ENCODE measurements around the gene ANK3. TPM values are rescaled to one million over a fixed set of nuclear protein-coding genes. Genes with fewer than 3 reads are reported as not detected.

ANK3 gene
- total and polyA plus RNA-seq, 2 donors = 12.1 to 12.6 TPM

- WGBS = 95% methylated on average over 5 of the region's 5 CpGs
- no peak for DNase-seq (ENCODE audit: low read depth in 6 of 9, low spot score in 9 of 9)
- no peaks in the 10 kb centered on the region for H3K9me3 ChIP-seq (ENCODE audit: control insufficient read depth in 2 of 2, insufficient read depth in 1 of 2, low read length in 1 of 2)
- H3K4me3 ChIP-seq (ENCODE audit: low read length in 2 of 2) = no peak overlapping the region
- no peaks in the 10 kb centered on the region for H3K36me3 ChIP-seq (ENCODE audit: control insufficient read depth in 2 of 2, insufficient read depth in 2 of 2, low read length in 1 of 2)
- H3K27ac ChIP-seq (ENCODE audit: low read depth in 1 of 2, low read length in 1 of 2) = no peak overlapping the region
- H3K4me1 ChIP-seq (ENCODE audit: control insufficient read depth in 2 of 2, insufficient read depth in 2 of 2, low read length in 2 of 2) = no peaks in the 10 kb centered on the region
- H3K27me3 ChIP-seq (ENCODE audit: control insufficient read depth in 2 of 2, insufficient read depth in 1 of 2, low read length in 1 of 2) = no peaks in the 10 kb centered on the region
These were observed 385.8 kb downstream of the ANK3 start for GRCh38 chr10:60003651-60004523.

- Histone ChIP-seq H3K27ac (ENCODE audit: low read depth in 1 of 2, low read length in 1 of 2) (no peak overlapping the region), H3K4me3 (ENCODE audit: low read length in 2 of 2) (no peak overlapping the region), H3K36me3 (ENCODE audit: control insufficient read depth in 2 of 2, insufficient read depth in 2 of 2, low read length in 1 of 2) (no peaks in the 10 kb centered on the region), H3K4me1 (ENCODE audit: control insufficient read depth in 2 of 2, insufficient read depth in 2 of 2, low read length in 2 of 2) (no peaks in the 10 kb centered on the region), H3K9me3 (ENCODE audit: control insufficient read depth in 2 of 2, insufficient read depth in 1 of 2, low read length in 1 of 2) (no peaks in the 10 kb centered on the region), H3K27me3 (ENCODE audit: control insufficient read depth in 2 of 2, insufficient read depth in 1 of 2, low read length in 1 of 2) (no peaks in the 10 kb centered on the region)
- WGBS = 97% methylated on average over 3 of the region's 3 CpGs
- DNase-seq (ENCODE audit: low read depth in 6 of 9, low spot score in 9 of 9) = no peak
These were observed 388.9 kb downstream of the ANK3 start for GRCh38 chr10:60000747-60001146.

GRCh38 chr10:59997827-59998525 lies 391.7 kb downstream of the ANK3 start:
- H3K4me3 ChIP-seq (ENCODE audit: low read length in 2 of 2) = no peak overlapping the region
- H3K27me3 ChIP-seq (ENCODE audit: control insufficient read depth in 2 of 2, insufficient read depth in 1 of 2, low read length in 1 of 2) = no peaks in the 10 kb centered on the region
- H3K27ac ChIP-seq (ENCODE audit: low read depth in 1 of 2, low read length in 1 of 2) = no peak overlapping the region
- no peaks in the 10 kb centered on the region for H3K4me1 ChIP-seq (ENCODE audit: control insufficient read depth in 2 of 2, insufficient read depth in 2 of 2, low read length in 2 of 2)
- H3K36me3 ChIP-seq (ENCODE audit: control insufficient read depth in 2 of 2, insufficient read depth in 2 of 2, low read length in 1 of 2) = no peaks in the 10 kb centered on the region
- 95% methylated on average over 3 of the region's 3 CpGs for WGBS
- no peak for DNase-seq (ENCODE audit: low read depth in 6 of 9, low spot score in 9 of 9)
- H3K9me3 ChIP-seq (ENCODE audit: control insufficient read depth in 2 of 2, insufficient read depth in 1 of 2, low read length in 1 of 2) = no peaks in the 10 kb centered on the region

GRCh38 chr10:59995862-59996261 lies 393.8 kb downstream of the ANK3 start:
- no peaks in the 10 kb centered on the region for H3K27me3 ChIP-seq (ENCODE audit: control insufficient read depth in 2 of 2, insufficient read depth in 1 of 2, low read length in 1 of 2)
- H3K4me1 ChIP-seq (ENCODE audit: control insufficient read depth in 2 of 2, insufficient read depth in 2 of 2, low read length in 2 of 2) = no peaks in the 10 kb centered on the region
- H3K36me3 ChIP-seq (ENCODE audit: control insufficient read depth in 2 of 2, insufficient read depth in 2 of 2, low read length in 1 of 2) = no peaks in the 10 kb centered on the region
- no peak overlapping the region for H3K27ac ChIP-seq (ENCODE audit: low read depth in 1 of 2, low read length in 1 of 2)
- DNase-seq (ENCODE audit: low read depth in 6 of 9, low spot score in 9 of 9) = no peak
- H3K4me3 ChIP-seq (ENCODE audit: low read length in 2 of 2) = no peak overlapping the region
- H3K9me3 ChIP-seq (ENCODE audit: control insufficient read depth in 2 of 2, insufficient read depth in 1 of 2, low read length in 1 of 2) = no peaks in the 10 kb centered on the region

- no peak for DNase-seq (ENCODE audit: low read depth in 6 of 9, low spot score in 9 of 9)
- Histone ChIP-seq H3K27ac (ENCODE audit: low read depth in 1 of 2, low read length in 1 of 2) (no peak overlapping the region), H3K4me1 (ENCODE audit: control insufficient read depth in 2 of 2, insufficient read depth in 2 of 2, low read length in 2 of 2) (no peaks in the 10 kb centered on the region), H3K27me3 (ENCODE audit: control insufficient read depth in 2 of 2, insufficient read depth in 1 of 2, low read length in 1 of 2) (no peaks in the 10 kb centered on the region), H3K9me3 (ENCODE audit: control insufficient read depth in 2 of 2, insufficient read depth in 1 of 2, low read length in 1 of 2) (no peaks in the 10 kb centered on the region), H3K36me3 (ENCODE audit: control insufficient read depth in 2 of 2, insufficient read depth in 2 of 2, low read length in 1 of 2) (no peaks in the 10 kb centered on the region), H3K4me3 (ENCODE audit: low read length in 2 of 2) (no peak overlapping the region)
- WGBS = 93% methylated on average over 1 of the region's 1 CpG
These were observed 395.7 kb downstream of the ANK3 start for GRCh38 chr10:59993931-59994330.

- peak in 7 of 9 donors; percentile 2 to 47 (median 14) for DNase-seq (ENCODE audit: low read depth in 6 of 9, low spot score in 9 of 9)
- Histone ChIP-seq H3K27me3 (ENCODE audit: control insufficient read depth in 2 of 2, insufficient read depth in 1 of 2, low read length in 1 of 2) (no peaks in the 10 kb centered on the region), H3K4me1 (ENCODE audit: control insufficient read depth in 2 of 2, insufficient read depth in 2 of 2, low read length in 2 of 2) (no peaks in the 10 kb centered on the region), H3K4me3 (ENCODE audit: low read length in 2 of 2) (no peak overlapping the region), H3K9me3 (ENCODE audit: control insufficient read depth in 2 of 2, insufficient read depth in 1 of 2, low read length in 1 of 2) (no peaks in the 10 kb centered on the region), H3K36me3 (ENCODE audit: control insufficient read depth in 2 of 2, insufficient read depth in 2 of 2, low read length in 1 of 2) (no peaks in the 10 kb centered on the region), H3K27ac (ENCODE audit: low read depth in 1 of 2, low read length in 1 of 2) (no peak overlapping the region)
- 2% methylated on average over 3 of the region's 3 CpGs for WGBS
These were observed 398.0 kb downstream of the ANK3 start for GRCh38 chr10:59991661-59992060.

GRCh38 chr10:59991117-59991516 lies 398.6 kb downstream of the ANK3 start:
- Histone ChIP-seq H3K36me3 (ENCODE audit: control insufficient read depth in 2 of 2, insufficient read depth in 2 of 2, low read length in 1 of 2) (no peaks in the 10 kb centered on the region), H3K27me3 (ENCODE audit: control insufficient read depth in 2 of 2, insufficient read depth in 1 of 2, low read length in 1 of 2) (no peaks in the 10 kb centered on the region), H3K9me3 (ENCODE audit: control insufficient read depth in 2 of 2, insufficient read depth in 1 of 2, low read length in 1 of 2) (no peaks in the 10 kb centered on the region), H3K27ac (ENCODE audit: low read depth in 1 of 2, low read length in 1 of 2) (no peak overlapping the region), H3K4me1 (ENCODE audit: control insufficient read depth in 2 of 2, insufficient read depth in 2 of 2, low read length in 2 of 2) (no peaks in the 10 kb centered on the region), H3K4me3 (ENCODE audit: low read length in 2 of 2) (no peak overlapping the region)
- no peak for DNase-seq (ENCODE audit: low read depth in 6 of 9, low spot score in 9 of 9)

GRCh38 chr10:59985639-59986038 lies 404.0 kb downstream of the ANK3 start:
- no peaks in the 10 kb centered on the region for H3K27me3 ChIP-seq (ENCODE audit: control insufficient read depth in 2 of 2, insufficient read depth in 1 of 2, low read length in 1 of 2)
- H3K4me3 ChIP-seq (ENCODE audit: low read length in 2 of 2) = no peak overlapping the region
- DNase-seq (ENCODE audit: low read depth in 6 of 9, low spot score in 9 of 9) = no peak
- no peaks in the 10 kb centered on the region for H3K9me3 ChIP-seq (ENCODE audit: control insufficient read depth in 2 of 2, insufficient read depth in 1 of 2, low read length in 1 of 2)
- no peaks in the 10 kb centered on the region for H3K4me1 ChIP-seq (ENCODE audit: control insufficient read depth in 2 of 2, insufficient read depth in 2 of 2, low read length in 2 of 2)
- no peaks in the 10 kb centered on the region for H3K36me3 ChIP-seq (ENCODE audit: control insufficient read depth in 2 of 2, insufficient read depth in 2 of 2, low read length in 1 of 2)
- no peak overlapping the region for H3K27ac ChIP-seq (ENCODE audit: low read depth in 1 of 2, low read length in 1 of 2)

- Histone ChIP-seq H3K4me3 (ENCODE audit: low read length in 2 of 2) (no peak overlapping the region), H3K27me3 (ENCODE audit: control insufficient read depth in 2 of 2, insufficient read depth in 1 of 2, low read length in 1 of 2) (no peaks in the 10 kb centered on the region), H3K36me3 (ENCODE audit: control insufficient read depth in 2 of 2, insufficient read depth in 2 of 2, low read length in 1 of 2) (no peaks in the 10 kb centered on the region), H3K4me1 (ENCODE audit: control insufficient read depth in 2 of 2, insufficient read depth in 2 of 2, low read length in 2 of 2) (no peaks in the 10 kb centered on the region), H3K27ac (ENCODE audit: low read depth in 1 of 2, low read length in 1 of 2) (no peak overlapping the region), H3K9me3 (ENCODE audit: control insufficient read depth in 2 of 2, insufficient read depth in 1 of 2, low read length in 1 of 2) (no peaks in the 10 kb centered on the region)
- no peak for DNase-seq (ENCODE audit: low read depth in 6 of 9, low spot score in 9 of 9)
- 99% methylated on average over 1 of the region's 1 CpG for WGBS
These were observed 405.3 kb downstream of the ANK3 start for GRCh38 chr10:59984415-59984814.

Measured in thymus (tissue), 11 donors.